AG08395 (cell line): ENCODE results near the gene HBQ1.
"Not testable (repeated sequence)": the region's sequence is repeated elsewhere in the genome, so short reads cannot be mapped to it uniquely, and the experiment has no call there.

Source experiments
- DNase-seq: peaks from one replicate; pipeline ENCODE4 v3.0.0; 2012; ENCODE audit warnings: mixed read lengths, low spot score

Gene HBQ1

DNA sequence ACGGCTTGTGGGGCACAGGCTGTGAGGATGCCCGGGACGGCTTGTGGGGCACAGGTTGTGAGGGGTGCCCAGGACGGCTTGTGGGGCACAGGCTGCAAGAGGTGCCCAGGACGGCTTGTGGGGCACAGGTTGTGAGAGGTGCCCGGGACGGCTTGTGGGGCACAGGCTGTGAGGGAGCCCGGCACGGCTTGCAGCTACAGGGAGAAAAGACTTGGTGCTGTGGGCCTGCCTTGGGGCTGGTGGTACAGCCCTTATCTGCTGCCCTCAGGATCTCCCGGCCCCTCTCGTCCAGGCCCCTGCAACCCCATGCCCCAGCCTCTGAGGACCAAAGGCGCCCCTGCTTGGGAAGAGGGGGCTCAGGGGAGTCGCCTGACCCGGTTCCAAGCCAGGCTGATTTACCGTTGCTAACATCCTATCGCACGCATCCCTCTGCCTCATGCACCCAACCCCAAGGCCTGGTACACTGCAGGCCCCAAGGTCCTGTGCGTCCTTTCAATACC is 19.5 kb upstream of the HBQ1 start:
- no peak for DNase-seq

DNA sequence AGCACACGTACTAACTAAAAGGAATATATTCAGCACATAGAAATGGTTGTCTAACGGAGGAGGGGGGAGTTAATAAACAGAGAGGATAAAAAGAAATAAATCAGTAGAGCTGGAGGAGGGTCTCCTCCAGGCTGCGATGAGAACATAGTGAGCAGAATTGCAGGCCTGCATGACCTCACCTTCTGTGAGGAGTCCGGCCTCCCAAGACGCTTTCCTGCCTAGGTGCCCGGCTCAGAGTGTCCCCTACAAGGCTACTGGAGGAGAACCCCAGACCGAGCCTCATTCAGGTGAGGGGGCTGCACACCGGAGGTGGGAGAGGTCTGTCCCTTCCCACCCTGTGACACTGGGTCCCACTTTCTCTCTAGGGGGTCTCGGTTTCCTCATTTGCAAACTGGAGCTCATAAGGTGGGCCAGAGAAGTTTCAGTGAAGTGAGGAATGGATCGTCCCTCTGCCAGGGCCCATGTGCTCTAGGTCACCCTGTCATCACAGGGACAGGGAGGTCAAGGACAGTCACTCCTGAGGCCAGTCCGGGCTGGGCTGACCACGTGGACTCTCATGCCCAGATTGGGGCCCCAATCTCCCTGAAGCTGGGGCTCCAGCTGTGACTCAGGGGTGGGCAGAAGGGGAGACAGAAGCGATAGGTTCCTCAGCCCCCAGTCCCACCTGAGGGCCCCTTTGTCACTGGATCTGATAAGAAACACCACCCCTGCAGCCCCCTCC is 17.8 kb upstream of the HBQ1 start:
- no peak for DNase-seq

DNA sequence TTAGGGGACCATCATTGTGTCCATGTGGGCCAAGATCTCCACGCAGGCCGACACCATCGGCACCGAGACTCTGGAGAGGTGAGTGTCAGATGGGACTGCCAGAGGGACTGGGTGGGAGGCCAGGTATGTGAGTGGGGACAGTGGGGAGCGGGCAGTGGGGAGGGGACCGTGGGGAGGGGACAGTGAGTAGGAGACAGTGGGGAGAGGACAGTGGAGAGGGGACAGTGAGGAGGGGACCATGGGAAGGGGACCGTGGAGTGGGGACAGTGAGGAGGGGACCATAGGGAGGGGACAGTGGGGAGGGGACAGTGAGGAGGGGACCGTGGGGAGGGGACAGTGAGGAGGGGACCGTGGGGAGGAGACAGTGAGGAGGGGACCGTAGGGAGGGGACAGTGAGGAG is 17.1 kb upstream of the HBQ1 start:
- not testable (repeated sequence) for DNase-seq

DNA sequence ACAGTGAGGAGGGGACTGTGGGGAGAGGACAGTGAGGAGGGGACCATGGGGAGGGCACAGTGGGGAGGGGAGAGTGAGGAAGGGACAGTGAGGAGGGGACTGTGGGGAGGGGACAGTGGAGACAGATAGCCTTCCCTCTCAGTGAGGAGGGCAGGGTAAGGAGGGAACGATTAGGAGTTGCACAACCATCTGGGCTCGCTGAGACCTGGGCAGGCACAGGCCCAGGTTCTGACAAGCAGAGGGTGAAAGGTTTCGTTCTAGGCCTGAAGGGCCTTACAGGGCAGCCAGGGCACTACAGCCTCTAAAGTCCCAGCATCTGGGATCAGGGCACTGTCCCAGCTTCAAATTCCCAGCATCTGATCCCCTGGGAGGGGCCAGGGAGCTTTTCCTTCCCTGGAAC is 16.6 kb upstream of the HBQ1 start:
- DNase-seq: not testable (repeated sequence)

DNA sequence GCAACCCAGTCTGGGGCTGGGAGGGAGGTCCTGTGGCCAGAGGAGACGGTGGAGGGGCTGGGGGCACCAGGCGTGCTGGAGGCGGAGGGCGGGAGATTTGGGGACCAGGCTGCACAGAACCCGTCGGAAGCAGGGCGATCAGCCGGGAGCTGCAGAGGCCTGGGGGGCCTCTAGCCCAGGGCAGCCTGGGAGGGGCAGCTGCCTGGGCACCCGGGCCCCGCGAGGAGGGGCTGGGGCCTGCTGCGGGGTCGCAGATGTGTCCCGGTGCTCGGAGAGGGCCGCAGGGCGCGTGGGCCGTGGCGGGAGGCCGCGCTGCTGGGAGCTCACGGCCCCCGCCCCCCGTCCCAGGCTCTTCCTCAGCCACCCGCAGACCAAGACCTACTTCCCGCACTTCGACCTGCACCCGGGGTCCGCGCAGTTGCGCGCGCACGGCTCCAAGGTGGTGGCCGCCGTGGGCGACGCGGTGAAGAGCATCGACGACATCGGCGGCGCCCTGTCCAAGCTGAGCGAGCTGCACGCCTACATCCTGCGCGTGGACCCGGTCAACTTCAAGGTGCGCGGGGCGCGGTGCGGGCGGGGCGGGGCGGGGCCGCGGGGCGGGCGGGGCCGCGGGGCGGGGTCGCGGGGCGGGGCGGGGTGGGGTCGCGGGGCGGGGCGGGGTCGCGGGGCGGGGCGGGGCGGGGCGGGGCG is 16.0 kb upstream of the HBQ1 start:
- not testable (repeated sequence) for DNase-seq

DNA sequence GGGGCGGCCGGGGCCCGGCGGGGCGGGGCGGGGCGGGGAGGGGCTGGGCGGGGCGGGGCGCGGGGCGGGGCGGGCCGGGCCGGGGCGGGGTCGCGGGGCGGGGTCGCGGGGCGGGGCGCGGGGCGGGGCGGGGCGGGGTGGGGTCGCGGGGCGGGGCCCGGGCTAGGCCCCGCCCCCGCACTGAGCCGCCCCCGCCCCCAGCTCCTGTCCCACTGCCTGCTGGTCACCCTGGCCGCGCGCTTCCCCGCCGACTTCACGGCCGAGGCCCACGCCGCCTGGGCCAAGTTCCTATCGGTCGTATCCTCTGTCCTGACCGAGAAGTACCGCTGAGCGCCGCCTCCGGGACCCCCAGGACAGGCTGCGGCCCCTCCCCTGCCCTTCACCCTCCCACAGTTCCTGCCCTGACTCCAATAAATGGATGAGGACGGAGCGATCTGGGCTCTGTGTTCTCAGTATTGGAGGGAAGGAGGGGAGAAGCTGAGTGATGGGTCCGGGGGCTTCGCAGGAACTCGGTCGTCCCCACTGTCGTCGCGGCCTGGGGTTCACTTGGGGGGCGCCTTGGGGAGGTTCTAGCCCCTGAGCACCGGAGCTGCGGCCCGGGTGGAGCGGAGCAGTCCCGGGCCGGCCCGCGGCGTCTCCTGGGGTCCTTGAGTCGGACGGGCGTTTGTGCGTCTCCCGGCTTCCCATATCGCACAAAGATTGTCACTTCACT is 15.3 kb upstream of the HBQ1 start:
- DNase-seq: no peak

DNA sequence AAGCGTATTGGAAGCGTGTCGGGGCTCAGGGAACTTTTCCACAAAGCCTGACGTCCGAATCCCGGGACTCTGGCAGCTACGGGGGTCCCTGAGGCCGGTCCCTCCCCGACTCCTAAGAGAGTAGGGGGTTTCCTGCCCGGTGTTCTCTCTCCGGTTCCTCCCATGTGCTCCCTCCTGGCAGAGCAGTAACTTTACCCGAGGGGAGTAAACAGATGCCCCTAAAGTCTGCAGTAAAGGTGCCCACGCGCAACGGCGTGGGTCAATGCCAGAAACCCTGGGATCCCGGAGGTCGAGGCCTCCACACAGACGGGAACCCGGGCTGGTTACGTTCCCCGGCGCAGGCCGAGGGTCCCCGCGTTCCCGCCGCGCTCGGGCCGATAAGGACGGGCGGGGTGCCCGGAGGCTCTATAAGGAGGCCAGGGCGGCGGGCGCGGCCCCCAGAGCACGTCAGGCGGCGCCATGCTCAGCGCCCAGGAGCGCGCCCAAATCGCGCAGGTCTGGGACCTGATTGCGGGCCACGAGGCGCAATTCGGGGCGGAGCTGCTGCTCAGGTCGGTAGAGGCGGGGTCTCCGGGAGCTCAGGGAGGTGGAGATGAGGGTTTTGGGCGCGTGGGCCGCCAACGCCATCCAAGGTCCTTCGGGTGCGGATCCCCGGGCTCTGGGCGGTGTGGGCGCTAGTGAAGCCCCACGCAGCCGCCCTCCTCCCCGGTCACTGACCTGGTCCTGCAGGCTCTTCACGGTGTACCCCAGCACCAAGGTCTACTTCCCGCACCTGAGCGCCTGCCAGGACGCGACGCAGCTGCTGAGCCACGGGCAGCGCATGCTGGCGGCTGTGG is 14.5 kb upstream of the HBQ1 start, which contains the start of gene HBM:
Gene HBM, plus strand, starts transcription at position 440 of the 836 bp plus-strand sequence. Its CDS starts 20 bp downstream, at position 460.
- DNase-seq: no peak

DNA sequence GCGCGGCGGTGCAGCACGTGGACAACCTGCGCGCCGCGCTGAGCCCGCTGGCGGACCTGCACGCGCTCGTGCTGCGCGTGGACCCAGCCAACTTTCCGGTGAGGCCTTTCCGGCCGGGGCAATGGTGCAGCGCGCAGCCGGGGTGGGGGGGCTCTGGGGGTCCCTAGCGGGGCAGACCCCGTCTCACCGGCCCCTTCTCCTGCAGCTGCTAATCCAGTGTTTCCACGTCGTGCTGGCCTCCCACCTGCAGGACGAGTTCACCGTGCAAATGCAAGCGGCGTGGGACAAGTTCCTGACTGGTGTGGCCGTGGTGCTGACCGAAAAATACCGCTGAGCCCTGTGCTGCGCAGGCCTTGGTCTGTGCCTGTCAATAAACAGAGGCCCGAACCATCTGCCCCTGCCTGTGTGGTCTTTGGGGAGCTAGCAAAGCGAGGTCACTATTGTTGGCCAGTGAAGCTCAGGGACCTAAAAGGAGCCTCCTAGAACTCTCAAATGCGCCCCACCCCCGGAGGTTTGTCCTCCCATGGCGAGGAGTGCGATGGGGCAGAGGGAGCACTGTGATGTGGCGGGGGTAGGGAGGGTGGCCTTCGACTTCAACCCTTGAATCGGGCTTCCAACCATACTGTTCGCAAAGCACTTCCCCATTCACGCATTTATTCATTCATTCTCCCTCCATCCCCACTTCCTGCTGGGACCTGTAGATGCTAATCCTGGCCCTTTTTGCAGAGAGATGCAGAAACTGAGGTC is 13.7 kb upstream of the HBQ1 start:
- no peak for DNase-seq

DNA sequence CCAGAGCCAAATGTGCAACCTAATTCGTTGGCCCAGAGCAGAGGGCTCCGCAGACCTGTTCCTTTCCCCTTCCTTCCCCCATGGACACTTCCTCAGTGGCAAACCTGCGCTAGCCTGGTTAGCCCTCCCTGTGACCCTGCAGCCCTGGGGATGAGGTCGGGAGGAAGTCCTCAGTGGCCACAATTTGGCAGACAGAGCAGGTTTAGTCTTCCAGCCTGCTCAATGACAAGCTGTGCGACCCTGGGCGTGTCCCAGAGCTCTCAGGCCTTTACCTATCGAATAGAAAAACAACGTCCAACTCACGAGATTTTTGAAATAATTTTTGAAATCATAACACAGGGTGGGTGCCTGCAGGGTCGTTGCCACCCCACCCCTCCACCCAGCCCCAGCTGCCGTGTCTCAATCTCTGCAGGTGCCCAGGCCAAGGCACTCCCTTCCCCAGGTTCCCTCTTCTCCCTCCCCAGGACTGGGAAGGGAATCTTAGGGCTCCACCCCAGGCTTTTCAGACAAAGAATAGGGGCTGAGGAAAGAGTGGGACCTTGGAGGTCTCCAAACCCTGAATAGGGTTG is 13.1 kb upstream of the HBQ1 start:
- DNase-seq: no peak

DNA sequence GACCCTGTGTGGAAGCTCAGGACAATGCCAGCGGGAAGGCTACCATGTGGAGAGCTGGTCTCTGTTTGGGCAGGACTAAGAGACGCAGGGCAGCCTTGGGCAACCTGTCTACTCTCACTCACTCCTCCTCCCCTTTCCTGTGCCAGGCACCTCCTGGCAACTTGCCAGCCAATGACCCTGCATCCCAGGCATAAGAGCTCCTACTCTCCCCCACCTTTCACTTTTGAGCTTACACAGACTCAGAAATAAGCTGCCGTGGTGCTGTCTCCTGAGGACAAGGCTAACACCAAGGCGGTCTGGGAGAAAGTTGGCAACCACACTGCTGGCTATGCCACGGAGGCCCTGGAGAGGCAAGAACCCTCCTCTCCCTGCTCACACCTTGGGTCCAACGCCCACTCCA is 11.8 kb upstream of the HBQ1 start:
- no peak for DNase-seq

DNA sequence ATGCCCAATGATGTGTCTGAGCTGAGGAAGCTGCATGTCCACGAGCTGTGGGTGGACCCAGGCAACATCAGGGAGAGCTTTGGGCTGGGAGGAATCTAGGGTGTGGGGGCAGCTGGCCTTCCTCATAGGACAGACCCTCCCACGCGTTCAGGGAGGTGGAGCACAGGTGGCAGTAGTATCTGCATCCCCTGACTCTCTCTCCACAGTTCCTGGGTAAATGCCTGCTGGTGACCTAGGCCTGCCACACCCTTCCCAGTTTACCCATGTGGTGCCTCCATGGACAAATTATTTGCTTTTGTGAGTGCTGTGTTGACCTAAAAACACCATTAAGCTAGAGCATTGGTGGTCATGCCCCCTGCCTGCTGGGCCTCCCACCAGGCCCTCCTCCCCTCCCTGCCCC is 11.2 kb upstream of the HBQ1 start:
- no peak for DNase-seq

DNA sequence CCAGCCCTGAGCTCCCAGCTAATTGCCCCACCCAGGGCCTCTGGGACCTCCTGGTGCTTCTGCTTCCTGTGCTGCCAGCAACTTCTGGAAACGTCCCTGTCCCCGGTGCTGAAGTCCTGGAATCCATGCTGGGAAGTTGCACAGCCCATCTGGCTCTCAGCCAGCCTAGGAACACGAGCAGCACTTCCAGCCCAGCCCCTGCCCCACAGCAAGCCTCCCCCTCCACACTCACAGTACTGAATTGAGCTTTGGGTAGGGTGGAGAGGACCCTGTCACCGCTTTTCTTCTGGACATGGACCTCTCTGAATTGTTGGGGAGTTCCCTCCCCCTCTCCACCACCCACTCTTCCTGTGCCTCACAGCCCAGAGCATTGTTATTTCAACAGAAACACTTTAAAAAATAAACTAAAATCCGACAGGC is 10.2 kb upstream of the HBQ1 start:
- not testable (repeated sequence) for DNase-seq

DNA sequence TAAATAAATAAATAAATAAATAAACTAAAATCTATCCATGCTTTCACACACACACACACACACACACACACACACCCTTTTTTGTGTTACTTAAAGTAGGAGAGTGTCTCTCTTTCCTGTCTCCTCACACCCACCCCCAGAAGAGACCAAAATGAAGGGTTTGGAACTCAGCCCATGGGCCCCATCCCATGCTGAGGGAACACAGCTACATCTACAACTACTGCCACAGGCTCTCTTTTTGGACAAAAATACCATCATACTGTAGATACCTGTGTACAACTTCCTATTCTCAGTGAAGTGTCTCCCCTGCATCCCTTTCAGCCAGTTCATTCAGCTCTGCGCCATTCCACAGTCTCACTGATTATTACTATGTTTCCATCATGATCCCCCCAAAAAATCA is 9.5 kb upstream of the HBQ1 start:
- no peak for DNase-seq

DNA sequence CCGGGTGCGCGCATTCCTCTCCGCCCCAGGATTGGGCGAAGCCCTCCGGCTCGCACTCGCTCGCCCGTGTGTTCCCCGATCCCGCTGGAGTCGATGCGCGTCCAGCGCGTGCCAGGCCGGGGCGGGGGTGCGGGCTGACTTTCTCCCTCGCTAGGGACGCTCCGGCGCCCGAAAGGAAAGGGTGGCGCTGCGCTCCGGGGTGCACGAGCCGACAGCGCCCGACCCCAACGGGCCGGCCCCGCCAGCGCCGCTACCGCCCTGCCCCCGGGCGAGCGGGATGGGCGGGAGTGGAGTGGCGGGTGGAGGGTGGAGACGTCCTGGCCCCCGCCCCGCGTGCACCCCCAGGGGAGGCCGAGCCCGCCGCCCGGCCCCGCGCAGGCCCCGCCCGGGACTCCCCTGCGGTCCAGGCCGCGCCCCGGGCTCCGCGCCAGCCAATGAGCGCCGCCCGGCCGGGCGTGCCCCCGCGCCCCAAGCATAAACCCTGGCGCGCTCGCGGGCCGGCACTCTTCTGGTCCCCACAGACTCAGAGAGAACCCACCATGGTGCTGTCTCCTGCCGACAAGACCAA is 7.8 kb upstream of the HBQ1 start, which contains the start of gene HBA2:
Gene HBA2, plus strand, starts transcription at position 503 of the 568 bp plus-strand sequence. Its CDS starts 37 bp downstream, at position 540.
- not testable (repeated sequence) for DNase-seq

DNA sequence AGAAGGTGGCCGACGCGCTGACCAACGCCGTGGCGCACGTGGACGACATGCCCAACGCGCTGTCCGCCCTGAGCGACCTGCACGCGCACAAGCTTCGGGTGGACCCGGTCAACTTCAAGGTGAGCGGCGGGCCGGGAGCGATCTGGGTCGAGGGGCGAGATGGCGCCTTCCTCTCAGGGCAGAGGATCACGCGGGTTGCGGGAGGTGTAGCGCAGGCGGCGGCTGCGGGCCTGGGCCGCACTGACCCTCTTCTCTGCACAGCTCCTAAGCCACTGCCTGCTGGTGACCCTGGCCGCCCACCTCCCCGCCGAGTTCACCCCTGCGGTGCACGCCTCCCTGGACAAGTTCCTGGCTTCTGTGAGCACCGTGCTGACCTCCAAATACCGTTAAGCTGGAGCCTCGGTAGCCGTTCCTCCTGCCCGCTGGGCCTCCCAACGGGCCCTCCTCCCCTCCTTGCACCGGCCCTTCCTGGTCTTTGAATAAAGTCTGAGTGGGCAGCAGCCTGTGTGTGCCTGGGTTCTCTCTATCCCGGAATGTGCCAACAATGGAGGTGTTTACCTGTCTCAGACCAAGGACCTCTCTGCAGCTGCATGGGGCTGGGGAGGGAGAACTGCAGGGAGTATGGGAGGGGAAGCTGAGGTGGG is 6.9 kb upstream of the HBQ1 start:
- DNase-seq: not testable (repeated sequence)

DNA sequence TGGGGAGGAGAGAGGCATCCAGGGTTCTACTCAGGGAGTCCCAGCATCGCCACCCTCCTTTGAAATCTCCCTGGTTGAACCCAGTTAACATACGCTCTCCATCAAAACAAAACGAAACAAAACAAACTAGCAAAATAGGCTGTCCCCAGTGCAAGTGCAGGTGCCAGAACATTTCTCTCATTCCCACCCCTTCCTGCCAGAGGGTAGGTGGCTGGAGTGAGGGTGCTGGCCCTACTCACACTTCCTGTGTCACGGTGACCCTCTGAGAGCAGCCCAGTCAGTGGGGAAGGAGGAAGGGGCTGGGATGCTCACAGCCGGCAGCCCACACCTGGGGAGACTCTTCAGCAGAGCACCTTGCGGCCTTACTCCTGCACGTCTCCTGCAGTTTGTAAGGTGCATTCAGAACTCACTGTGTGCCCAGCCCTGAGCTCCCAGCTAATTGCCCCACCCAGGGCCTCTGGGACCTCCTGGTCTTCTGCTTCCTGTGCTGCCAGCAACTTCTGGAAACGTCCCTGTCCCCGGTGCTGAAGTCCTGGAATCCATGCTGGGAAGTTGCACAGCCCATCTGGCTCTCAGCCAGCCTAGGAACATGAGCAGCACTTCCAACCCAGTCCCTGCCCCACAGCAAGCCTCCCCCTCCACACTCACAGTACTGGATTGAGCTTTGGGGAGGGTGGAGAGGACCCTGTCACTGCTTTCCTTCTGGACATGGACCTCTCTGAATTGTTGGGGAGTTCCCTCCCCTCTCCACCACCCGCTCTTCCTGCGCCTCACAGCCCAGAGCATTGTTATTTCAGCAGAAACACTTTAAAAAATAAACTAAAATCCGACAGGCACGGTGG is 6.1 kb upstream of the HBQ1 start:
- DNase-seq: not testable (repeated sequence)

DNA sequence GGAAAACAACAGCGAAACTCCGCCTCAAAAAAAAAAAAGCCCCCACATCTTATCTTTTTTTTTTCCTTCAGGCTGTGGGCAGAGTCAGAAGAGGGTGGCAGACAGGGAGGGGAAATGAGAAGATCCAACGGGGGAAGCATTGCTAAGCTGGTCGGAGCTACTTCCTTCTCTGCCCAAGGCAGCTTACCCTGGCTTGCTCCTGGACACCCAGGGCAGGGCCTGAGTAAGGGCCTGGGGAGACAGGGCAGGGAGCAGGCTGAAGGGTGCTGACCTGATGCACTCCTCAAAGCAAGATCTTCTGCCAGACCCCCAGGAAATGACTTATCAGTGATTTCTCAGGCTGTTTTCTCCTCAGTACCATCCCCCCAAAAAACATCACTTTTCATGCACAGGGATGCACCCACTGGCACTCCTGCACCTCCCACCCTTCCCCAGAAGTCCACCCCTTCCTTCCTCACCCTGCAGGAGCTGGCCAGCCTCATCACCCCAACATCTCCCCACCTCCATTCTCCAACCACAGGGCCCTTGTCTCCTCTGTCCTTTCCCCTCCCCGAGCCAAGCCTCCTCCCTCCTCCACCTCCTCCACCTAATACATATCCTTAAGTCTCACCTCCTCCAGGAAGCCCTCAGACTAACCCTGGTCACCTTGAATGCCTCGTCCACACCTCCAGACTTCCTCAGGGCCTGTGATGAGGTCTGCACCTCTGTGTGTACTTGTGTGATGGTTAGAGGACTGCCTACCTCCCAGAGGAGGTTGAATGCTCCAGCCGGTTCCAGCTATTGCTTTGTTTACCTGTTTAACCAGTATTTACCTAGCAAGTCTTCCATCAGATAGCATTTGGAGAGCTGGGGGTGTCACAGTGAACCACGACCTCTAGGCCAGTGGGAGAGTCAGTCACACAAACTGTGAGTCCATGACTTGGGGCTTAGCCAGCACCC is 5.0 kb upstream of the HBQ1 start:
- no peak for DNase-seq

DNA sequence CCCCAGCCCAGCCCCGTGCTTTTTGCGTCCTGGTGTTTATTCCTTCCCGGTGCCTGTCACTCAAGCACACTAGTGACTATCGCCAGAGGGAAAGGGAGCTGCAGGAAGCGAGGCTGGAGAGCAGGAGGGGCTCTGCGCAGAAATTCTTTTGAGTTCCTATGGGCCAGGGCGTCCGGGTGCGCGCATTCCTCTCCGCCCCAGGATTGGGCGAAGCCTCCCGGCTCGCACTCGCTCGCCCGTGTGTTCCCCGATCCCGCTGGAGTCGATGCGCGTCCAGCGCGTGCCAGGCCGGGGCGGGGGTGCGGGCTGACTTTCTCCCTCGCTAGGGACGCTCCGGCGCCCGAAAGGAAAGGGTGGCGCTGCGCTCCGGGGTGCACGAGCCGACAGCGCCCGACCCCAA is 4.3 kb upstream of the HBQ1 start:
- not testable (repeated sequence) for DNase-seq
